ENCODE results near the gene MZF1.

MZF1 gene

DNA sequence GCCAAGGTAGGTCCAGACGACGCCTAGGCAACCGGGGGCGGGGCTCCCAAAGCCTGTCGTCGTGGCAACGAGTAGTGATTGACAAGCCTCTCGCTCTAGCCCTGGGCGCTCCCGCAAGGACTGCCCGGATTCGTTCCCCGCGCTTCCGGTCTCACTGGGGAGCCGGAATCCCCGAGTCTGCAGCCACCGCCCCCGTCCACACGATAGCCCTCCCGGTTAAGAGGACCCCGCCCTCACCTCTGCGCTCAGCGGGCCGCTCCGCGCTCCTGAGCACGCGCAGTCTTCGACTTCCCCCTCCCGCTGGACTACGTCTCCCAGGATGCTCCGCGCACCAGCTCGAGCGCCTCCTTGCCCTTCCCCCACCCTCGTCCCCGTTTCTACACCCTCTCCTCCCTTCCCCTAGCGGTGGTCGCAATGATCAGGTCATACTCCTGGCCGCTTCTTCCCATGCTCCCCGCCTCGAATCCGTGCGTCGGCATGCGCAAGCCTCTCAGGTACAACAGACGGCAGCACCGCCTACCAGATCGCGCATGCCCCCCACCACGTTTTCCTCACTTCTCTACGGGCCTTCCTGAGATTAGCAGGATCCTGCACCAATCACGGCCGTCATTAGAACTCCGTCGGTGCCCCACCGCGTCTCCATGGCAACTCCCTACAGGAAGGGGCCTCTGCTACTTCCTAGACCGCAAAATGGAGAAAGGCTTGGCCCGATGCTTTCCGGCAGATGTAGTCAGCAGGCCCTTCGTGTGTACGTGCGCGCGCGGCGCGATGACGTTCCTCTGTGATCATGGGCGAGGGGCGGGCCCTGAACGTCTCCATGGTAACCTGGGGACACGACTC, at the start of gene MZF1 (continued):
- TF ChIP-seq, protein P1, sequence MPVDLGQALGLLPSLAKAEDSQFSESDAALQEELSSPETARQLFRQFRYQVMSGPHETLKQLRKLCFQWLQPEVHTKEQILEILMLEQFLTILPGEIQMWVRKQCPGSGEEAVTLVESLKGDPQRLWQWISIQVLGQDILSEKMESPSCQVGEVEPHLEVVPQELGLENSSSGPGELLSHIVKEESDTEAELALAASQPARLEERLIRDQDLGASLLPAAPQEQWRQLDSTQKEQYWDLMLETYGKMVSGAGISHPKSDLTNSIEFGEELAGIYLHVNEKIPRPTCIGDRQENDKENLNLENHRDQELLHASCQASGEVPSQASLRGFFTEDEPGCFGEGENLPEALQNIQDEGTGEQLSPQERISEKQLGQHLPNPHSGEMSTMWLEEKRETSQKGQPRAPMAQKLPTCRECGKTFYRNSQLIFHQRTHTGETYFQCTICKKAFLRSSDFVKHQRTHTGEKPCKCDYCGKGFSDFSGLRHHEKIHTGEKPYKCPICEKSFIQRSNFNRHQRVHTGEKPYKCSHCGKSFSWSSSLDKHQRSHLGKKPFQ (tag by site-specific recombination; IDR thresholded peaks at IDR 0.05), result no peak
- no peak; the same call in 1 of the 2 replicates for TF ChIP-seq KLF10 (tag by site-specific recombination; IDR thresholded peaks at IDR 0.05)
- TF ChIP-seq ZNF362 (tag by site-specific recombination; IDR thresholded peaks at IDR 0.05), result no peak
- no peak for TF ChIP-seq ZNF292 (tag by site-specific recombination; IDR thresholded peaks at IDR 0.05; ENCODE audit: borderline replicate concordance, low read depth)
- no peak for TF ChIP-seq ZNF121 (tag by site-specific recombination; IDR thresholded peaks at IDR 0.05)
- TF ChIP-seq ZNF704 (tag by site-specific recombination; IDR thresholded peaks at IDR 0.05), result no peak
- peak; percentile 36; the same call in 1 of the 2 replicates for TF ChIP-seq ZBTB48 (tag by site-specific recombination; IDR thresholded peaks at IDR 0.05)
- peak; percentile 96 for TF ChIP-seq ZBTB6 (tag by site-specific recombination; IDR thresholded peaks at IDR 0.05)
- no peak for TF ChIP-seq ZNF664 (tag by site-specific recombination; IDR thresholded peaks at IDR 0.05)
- TF ChIP-seq ZNF335 (tag by site-specific recombination; conservative IDR thresholded peaks at IDR 0.05), result peak; percentile 100
- no peak for TF ChIP-seq ZNF530 (tag by site-specific recombination; IDR thresholded peaks at IDR 0.05; ENCODE audit: low read depth)
- TF ChIP-seq ZNF501 (tag by site-specific recombination; IDR thresholded peaks at IDR 0.05), result peak; percentile 83
- TF ChIP-seq ZNF621 (tag by site-specific recombination; IDR thresholded peaks at IDR 0.05), result no peak
- TF ChIP-seq, protein P2, sequence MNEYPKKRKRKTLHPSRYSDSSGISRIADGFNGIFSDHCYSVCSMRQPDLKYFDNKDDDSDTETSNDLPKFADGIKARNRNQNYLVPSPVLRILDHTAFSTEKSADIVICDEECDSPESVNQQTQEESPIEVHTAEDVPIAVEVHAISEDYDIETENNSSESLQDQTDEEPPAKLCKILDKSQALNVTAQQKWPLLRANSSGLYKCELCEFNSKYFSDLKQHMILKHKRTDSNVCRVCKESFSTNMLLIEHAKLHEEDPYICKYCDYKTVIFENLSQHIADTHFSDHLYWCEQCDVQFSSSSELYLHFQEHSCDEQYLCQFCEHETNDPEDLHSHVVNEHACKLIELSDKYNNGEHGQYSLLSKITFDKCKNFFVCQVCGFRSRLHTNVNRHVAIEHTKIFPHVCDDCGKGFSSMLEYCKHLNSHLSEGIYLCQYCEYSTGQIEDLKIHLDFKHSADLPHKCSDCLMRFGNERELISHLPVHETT (tag by site-specific recombination; IDR thresholded peaks at IDR 0.05), result peak; percentile 85
- TF ChIP-seq ZFP3 (tag by site-specific recombination; IDR thresholded peaks at IDR 0.05; ENCODE audit: low read depth), result no peak
- TF ChIP-seq ZNF423 (tag by site-specific recombination; IDR thresholded peaks at IDR 0.05), result no peak
- TF ChIP-seq ZNF311 (tag by site-specific recombination; IDR thresholded peaks at IDR 0.05; ENCODE audit: borderline replicate concordance), result no peak
- TF ChIP-seq GLIS1 (tag by site-specific recombination; IDR thresholded peaks at IDR 0.05), result peak; percentile 98
- TF ChIP-seq ZNF350 (tag by site-specific recombination; IDR thresholded peaks at IDR 0.05), result no peak
- no peak for TF ChIP-seq ZNF585B (tag by site-specific recombination; IDR thresholded peaks at IDR 0.05)
- peak; percentile 59; the same call in 1 of the 2 replicates for TF ChIP-seq WT1 (tag by site-specific recombination; IDR thresholded peaks at IDR 0.05)
- peak; percentile 99 for TF ChIP-seq ZBTB17 (tag by site-specific recombination; IDR thresholded peaks at IDR 0.05)
- peak; percentile 72 for TF ChIP-seq ZFHX2 (tag by site-specific recombination; conservative IDR thresholded peaks at IDR 0.05)
- TF ChIP-seq, protein P3, sequence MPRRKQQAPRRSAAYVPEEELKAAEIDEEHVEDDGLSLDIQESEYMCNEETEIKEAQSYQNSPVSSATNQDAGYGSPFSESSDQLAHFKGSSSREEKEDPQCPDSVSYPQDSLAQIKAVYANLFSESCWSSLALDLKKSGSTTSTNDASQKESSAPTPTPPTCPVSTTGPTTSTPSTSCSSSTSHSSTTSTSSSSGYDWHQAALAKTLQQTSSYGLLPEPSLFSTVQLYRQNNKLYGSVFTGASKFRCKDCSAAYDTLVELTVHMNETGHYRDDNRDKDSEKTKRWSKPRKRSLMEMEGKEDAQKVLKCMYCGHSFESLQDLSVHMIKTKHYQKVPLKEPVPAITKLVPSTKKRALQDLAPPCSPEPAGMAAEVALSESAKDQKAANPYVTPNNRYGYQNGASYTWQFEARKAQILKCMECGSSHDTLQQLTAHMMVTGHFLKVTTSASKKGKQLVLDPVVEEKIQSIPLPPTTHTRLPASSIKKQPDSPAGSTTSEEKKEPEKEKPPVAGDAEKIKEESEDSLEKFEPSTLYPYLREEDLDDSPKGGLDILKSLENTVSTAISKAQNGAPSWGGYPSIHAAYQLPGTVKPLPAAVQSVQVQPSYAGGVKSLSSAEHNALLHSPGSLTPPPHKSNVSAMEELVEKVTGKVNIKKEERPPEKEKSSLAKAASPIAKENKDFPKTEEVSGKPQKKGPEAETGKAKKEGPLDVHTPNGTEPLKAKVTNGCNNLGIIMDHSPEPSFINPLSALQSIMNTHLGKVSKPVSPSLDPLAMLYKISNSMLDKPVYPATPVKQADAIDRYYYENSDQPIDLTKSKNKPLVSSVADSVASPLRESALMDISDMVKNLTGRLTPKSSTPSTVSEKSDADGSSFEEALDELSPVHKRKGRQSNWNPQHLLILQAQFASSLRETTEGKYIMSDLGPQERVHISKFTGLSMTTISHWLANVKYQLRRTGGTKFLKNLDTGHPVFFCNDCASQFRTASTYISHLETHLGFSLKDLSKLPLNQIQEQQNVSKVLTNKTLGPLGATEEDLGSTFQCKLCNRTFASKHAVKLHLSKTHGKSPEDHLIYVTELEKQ (tag by site-specific recombination; IDR thresholded peaks at IDR 0.05; ENCODE audit: borderline replicate concordance), result no peak
- TF ChIP-seq PRDM4 (tag by site-specific recombination; IDR thresholded peaks at IDR 0.05), result peak; percentile 76
- 0 out of 2 replicates have a peak, but pooled peaks have one; percentile 59 for TF ChIP-seq OVOL3 (tag by site-specific recombination; IDR thresholded peaks at IDR 0.05)
- TF ChIP-seq BCL11A (tag by site-specific recombination; IDR thresholded peaks at IDR 0.05; ENCODE audit: low read depth), result no peak
